HCT116 (cell line): Measurements from ENCODE around the gene ADRA1B.

ENCODE experiments used
- CTCF ChIP-seq, 3 experiments: fragments of 200-600 bp in 1 of 3; sonication (generic) in 1 of 3; IDR thresholded peaks in 2 of 3; conservative IDR thresholded peaks in 1 of 3; 2 replicates each; pipeline ENCODE4 v1.5.1; 2012 to 2017; ENCODE audit warnings: low read depth in 2 of 3, low read length in 2 of 3, antibody characterized with exemption in 1 of 3, borderline replicate concordance in 1 of 3, control low read depth in 1 of 3, mild to moderate bottlenecking in 1 of 3, mixed read lengths in 1 of 3, mixed run types in 1 of 3, moderate library complexity in 1 of 3; ENCODE audit not compliant: insufficient read depth in 1 of 3
- POLR2AphosphoS5 ChIP-seq: IDR thresholded peaks from 2 replicates; pipeline ENCODE4 v1.6.1; 2011; ENCODE audit warnings: mild to moderate bottlenecking, low read depth, low read length, moderate library complexity
- ZNF274 ChIP-seq: fragments of 200-500 bp; sonication (Bioruptor generic); IDR thresholded peaks from 2 replicates; pipeline ENCODE4 v1.6.1; 2014; ENCODE audit warnings: mild to moderate bottlenecking, low read depth, low read length, inconsistent platforms
- TF ChIP-seq, protein P1 (sequence below): IDR thresholded peaks from 2 replicates; pipeline ENCODE4 v1.6.1; 2012; ENCODE audit warnings: low read depth
- TF ChIP-seq, protein P2 (sequence below): IDR thresholded peaks from 2 replicates; pipeline ENCODE4 v1.6.1; 2012

DNA sequence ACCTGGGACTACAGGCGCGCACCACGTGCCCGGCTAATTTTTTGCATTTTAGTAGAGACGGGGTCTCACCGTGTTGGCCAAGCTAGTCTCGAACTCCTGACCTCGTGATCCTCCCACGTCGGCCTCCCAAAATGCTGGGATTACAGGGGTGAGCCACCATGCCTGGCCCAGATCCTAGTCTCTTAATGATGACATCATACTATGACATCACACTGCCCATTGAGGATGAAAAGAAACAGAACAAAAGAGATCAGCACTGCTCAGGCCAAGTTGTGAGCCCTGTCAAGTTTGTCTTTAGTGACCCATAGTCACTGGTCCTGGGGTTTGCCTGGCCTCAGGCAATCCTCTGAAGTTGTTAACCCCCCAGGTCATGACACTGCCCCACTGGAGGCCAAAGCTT lies 21.3 kb downstream of the ADRA1B start:
- TF ChIP-seq CTCF (IDR thresholded peaks at IDR 0.05 in 2 of 3, conservative IDR thresholded peaks at IDR 0.05 in 1 of 3; ENCODE audit: borderline replicate concordance in 1 of 3, insufficient read depth in 1 of 3, low read depth in 2 of 3, low read length in 2 of 3) (no peak), POLR2AphosphoS5 (no peak), ZNF274 (no peak)
- TF ChIP-seq, protein P1, sequence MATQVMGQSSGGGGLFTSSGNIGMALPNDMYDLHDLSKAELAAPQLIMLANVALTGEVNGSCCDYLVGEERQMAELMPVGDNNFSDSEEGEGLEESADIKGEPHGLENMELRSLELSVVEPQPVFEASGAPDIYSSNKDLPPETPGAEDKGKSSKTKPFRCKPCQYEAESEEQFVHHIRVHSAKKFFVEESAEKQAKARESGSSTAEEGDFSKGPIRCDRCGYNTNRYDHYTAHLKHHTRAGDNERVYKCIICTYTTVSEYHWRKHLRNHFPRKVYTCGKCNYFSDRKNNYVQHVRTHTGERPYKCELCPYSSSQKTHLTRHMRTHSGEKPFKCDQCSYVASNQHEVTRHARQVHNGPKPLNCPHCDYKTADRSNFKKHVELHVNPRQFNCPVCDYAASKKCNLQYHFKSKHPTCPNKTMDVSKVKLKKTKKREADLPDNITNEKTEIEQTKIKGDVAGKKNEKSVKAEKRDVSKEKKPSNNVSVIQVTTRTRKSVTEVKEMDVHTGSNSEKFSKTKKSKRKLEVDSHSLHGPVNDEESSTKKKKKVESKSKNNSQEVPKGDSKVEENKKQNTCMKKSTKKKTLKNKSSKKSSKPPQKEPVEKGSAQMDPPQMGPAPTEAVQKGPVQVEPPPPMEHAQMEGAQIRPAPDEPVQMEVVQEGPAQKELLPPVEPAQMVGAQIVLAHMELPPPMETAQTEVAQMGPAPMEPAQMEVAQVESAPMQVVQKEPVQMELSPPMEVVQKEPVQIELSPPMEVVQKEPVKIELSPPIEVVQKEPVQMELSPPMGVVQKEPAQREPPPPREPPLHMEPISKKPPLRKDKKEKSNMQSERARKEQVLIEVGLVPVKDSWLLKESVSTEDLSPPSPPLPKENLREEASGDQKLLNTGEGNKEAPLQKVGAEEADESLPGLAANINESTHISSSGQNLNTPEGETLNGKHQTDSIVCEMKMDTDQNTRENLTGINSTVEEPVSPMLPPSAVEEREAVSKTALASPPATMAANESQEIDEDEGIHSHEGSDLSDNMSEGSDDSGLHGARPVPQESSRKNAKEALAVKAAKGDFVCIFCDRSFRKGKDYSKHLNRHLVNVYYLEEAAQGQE, result no peak
- TF ChIP-seq, protein P2, sequence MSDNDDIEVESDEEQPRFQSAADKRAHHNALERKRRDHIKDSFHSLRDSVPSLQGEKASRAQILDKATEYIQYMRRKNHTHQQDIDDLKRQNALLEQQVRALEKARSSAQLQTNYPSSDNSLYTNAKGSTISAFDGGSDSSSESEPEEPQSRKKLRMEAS, result no peak
